GM12878 (cell line): ENCODE results near the gene FGF2.

Experiments used
- CHD4 ChIP-seq: fragments of 200-600 bp; sonication (generic); IDR thresholded peaks from 2 replicates; pipeline ENCODE4 v1.6.1; 2016; ENCODE audit warnings: mild to moderate bottlenecking
- CTCF ChIP-seq, 3 experiments: IDR thresholded peaks in 2 of 3; conservative IDR thresholded peaks in 1 of 3; 2 replicates each; pipeline ENCODE4 v1.5.1; 2011; ENCODE audit warnings: low read depth in 3 of 3, low read length in 3 of 3, mild to moderate bottlenecking in 3 of 3, control low read depth in 2 of 3, moderate library complexity in 2 of 3, inconsistent platforms in 1 of 3, mixed read lengths in 1 of 3; ENCODE audit not compliant: control insufficient read depth in 2 of 3, insufficient read depth in 1 of 3; ENCODE audit errors: extremely low read depth in 1 of 3
- EED ChIP-seq: sonication (generic); IDR thresholded peaks from 2 replicates; pipeline ENCODE4 v1.6.1; 2016; ENCODE audit warnings: antibody characterized with exemption, low read depth
- FOXK2 ChIP-seq: fragments of 450-650 bp; IDR thresholded peaks from 2 replicates; pipeline ENCODE4 v1.6.1; 2017; ENCODE audit warnings: mild to moderate bottlenecking, moderate library complexity
- RFX5 ChIP-seq: IDR thresholded peaks from 2 replicates; pipeline ENCODE4 v1.6.1; 2011; ENCODE audit warnings: low read depth, low read length, improper control_type of control experiment
- STAT1 ChIP-seq: fragments of 450-650 bp; conservative IDR thresholded peaks from 2 replicates; pipeline ENCODE4 v1.6.1; 2014; ENCODE audit warnings: antibody characterized with exemption, mild to moderate bottlenecking
- USF2 ChIP-seq: IDR thresholded peaks from 2 replicates; pipeline ENCODE4 v1.6.1; 2011; ENCODE audit warnings: low read depth, low read length, improper control_type of control experiment, borderline replicate concordance
- TF ChIP-seq, protein P1 (sequence below): IDR thresholded peaks from 2 replicates; pipeline ENCODE4 v1.6.1; 2011; ENCODE audit warnings: borderline replicate concordance, low read depth, mild to moderate bottlenecking, moderate library complexity, mixed read lengths, low read length; ENCODE audit not compliant: insufficient read depth; ENCODE audit errors: extremely low read length
- TF ChIP-seq, protein P2 (sequence below): IDR thresholded peaks from 2 replicates; pipeline ENCODE4 v1.6.1; 2011; ENCODE audit warnings: low read depth, mild to moderate bottlenecking, low read length, moderate library complexity, borderline replicate concordance; ENCODE audit errors: extremely low read depth

- TF ChIP-seq, protein P1, sequence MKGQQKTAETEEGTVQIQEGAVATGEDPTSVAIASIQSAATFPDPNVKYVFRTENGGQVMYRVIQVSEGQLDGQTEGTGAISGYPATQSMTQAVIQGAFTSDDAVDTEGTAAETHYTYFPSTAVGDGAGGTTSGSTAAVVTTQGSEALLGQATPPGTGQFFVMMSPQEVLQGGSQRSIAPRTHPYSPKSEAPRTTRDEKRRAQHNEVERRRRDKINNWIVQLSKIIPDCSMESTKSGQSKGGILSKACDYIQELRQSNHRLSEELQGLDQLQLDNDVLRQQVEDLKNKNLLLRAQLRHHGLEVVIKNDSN: no peak
- TF ChIP-seq, protein P2, sequence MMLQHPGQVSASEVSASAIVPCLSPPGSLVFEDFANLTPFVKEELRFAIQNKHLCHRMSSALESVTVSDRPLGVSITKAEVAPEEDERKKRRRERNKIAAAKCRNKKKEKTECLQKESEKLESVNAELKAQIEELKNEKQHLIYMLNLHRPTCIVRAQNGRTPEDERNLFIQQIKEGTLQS: no peak
- no peak for TF ChIP-seq USF2
- TF ChIP-seq STAT1: no peak
- no peak for TF ChIP-seq EED
- no peak for TF ChIP-seq CTCF (IDR thresholded peaks at IDR 0.05 in 2 of 3, conservative IDR thresholded peaks at IDR 0.05 in 1 of 3; ENCODE audit: control insufficient read depth in 2 of 3, extremely low read depth in 1 of 3, insufficient read depth in 1 of 3, low read depth in 3 of 3, low read length in 3 of 3)
- no peak for TF ChIP-seq RFX5
- no peak for TF ChIP-seq FOXK2
- TF ChIP-seq CHD4: no peak
Observed at GRCh38 chr4:122898370-122899150, 71.9 kb downstream of the FGF2 start.
